ENCODE data around the gene C4orf50. TPM values are rescaled to one million over a fixed set of nuclear protein-coding genes. Genes with fewer than 3 reads are reported as not detected.

C4orf50 gene
- total and polyA plus RNA-seq, 10 of the 15 experiments (the other 5 are each of a cell fraction or from before 2014, with no cell fraction given): 0.04 to 0.09 (median 0.05) TPM; not detected in 3

DNA sequence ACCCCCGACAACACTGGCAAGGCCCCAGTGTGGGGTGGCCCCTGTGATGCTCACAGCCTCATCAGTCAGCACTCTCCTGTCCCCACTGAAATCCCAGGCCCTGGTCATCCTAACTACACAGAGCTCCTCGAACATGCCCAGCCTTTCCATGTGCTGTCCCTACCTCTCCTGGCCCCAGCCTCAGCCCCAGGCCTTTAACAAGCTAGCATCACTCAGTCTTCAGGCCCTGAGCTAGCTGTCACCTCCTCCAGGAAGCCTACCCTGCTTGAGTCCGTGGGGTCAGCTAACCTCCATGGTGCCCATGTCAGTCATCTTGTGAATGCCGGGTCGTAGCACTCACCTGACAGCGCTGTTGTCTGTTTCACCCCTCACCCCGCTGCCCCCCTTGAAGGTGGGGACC lies 25.6 kb upstream of the C4orf50 start (continued):
- TF ChIP-seq GATAD2B (conservative IDR thresholded peaks at IDR 0.05; ENCODE audit: low read depth): no peak
- no peak for TF ChIP-seq MXI1 (IDR thresholded peaks at IDR 0.05; ENCODE audit: low read depth, low read length)
- no peak for TF ChIP-seq CREB1 (IDR thresholded peaks at IDR 0.05; ENCODE audit: low read depth)
- no peak for TF ChIP-seq SREBF1 (IDR thresholded peaks at IDR 0.05; ENCODE audit: low read length)
- TF ChIP-seq, protein P1, sequence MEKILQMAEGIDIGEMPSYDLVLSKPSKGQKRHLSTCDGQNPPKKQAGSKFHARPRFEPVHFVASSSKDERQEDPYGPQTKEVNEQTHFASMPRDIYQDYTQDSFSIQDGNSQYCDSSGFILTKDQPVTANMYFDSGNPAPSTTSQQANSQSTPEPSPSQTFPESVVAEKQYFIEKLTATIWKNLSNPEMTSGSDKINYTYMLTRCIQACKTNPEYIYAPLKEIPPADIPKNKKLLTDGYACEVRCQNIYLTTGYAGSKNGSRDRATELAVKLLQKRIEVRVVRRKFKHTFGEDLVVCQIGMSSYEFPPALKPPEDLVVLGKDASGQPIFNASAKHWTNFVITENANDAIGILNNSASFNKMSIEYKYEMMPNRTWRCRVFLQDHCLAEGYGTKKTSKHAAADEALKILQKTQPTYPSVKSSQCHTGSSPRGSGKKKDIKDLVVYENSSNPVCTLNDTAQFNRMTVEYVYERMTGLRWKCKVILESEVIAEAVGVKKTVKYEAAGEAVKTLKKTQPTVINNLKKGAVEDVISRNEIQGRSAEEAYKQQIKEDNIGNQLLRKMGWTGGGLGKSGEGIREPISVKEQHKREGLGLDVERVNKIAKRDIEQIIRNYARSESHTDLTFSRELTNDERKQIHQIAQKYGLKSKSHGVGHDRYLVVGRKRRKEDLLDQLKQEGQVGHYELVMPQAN (conservative IDR thresholded peaks at IDR 0.05): no peak
- no peak for TF ChIP-seq SMAD5 (IDR thresholded peaks at IDR 0.05; ENCODE audit: low read depth)
- TF ChIP-seq, protein P2, sequence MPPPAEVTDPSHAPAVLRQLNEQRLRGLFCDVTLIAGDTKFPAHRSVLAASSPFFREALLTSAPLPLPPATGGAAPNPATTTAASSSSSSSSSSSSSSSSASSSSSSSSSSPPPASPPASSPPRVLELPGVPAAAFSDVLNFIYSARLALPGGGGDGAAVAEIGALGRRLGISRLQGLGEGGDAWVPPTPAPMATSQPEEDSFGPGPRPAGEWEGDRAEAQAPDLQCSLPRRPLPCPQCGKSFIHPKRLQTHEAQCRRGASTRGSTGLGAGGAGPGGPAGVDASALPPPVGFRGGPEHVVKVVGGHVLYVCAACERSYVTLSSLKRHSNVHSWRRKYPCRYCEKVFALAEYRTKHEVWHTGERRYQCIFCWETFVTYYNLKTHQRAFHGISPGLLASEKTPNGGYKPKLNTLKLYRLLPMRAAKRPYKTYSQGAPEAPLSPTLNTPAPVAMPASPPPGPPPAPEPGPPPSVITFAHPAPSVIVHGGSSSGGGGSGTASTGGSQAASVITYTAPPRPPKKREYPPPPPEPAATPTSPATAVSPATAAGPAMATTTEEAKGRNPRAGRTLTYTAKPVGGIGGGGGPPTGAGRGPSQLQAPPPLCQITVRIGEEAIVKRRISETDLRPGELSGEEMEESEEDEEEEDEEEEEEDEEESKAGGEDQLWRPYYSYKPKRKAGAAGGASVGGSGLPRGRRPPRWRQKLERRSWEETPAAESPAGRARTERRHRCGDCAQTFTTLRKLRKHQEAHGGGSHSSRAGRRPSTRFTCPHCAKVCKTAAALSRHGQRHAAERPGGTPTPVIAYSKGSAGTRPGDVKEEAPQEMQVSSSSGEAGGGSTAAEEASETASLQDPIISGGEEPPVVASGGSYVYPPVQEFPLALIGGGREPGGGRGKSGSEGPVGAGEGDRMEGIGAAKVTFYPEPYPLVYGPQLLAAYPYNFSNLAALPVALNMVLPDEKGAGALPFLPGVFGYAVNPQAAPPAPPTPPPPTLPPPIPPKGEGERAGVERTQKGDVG (CRISPR knock-in tag; IDR thresholded peaks at IDR 0.05): no peak
- TF ChIP-seq PAX8 (IDR thresholded peaks at IDR 0.05): no peak

DNA sequence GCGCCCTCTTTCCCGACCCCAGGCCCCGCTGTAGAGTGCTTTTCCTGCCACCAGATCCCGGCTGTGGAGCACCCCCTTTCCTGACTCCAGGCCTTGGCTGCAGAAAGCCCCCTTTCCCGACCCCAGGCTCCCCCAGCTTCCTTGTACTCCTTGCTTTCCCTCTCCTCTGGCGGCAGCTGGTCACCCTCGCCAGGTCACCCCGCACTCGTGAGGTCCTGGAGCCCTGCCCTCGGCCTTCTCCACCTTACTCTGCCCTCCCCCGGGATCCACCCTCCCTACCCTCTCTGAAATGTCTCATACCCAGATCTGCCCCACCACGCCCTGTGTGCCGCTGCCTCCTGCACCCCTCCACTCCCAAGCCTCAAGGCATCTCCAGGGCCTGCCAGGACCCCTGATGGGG lies 25.0 kb upstream of the C4orf50 start:
- no peaks in the 10 kb centered on the region for H4K20me1 ChIP-seq (ENCODE audit: control insufficient read depth, insufficient read depth)
- H3K27me3 ChIP-seq (replicated peaks in 1 of 2; ENCODE audit: control insufficient read depth in 2 of 2, insufficient read depth in 2 of 2, low read length in 1 of 2): no peaks in the 10 kb centered on the region; a peak in 2 of 4 replicates
- ATAC-seq: no peak
- H3K4me3 ChIP-seq: no peak overlapping the region
- ChIA-PET SMC1A (ENCODE audit: uncharacterized antibody, unreplicated experiment) (no interaction called here), CTCF (no interaction called here), POLR2A (no interaction called here), RAD21 (ENCODE audit: unreplicated experiment) (no interaction called here)
- no peak overlapping the region for H3K27ac ChIP-seq (ENCODE audit: control insufficient read depth, insufficient read depth)
- DNase-seq (ENCODE audit: low read depth, low spot score): no peak
- no peak for FAIRE-seq
- no peak overlapping the region for H3K9ac ChIP-seq (ENCODE audit: control insufficient read depth, insufficient read depth, low read length)
- TF ChIP-seq, protein P3, sequence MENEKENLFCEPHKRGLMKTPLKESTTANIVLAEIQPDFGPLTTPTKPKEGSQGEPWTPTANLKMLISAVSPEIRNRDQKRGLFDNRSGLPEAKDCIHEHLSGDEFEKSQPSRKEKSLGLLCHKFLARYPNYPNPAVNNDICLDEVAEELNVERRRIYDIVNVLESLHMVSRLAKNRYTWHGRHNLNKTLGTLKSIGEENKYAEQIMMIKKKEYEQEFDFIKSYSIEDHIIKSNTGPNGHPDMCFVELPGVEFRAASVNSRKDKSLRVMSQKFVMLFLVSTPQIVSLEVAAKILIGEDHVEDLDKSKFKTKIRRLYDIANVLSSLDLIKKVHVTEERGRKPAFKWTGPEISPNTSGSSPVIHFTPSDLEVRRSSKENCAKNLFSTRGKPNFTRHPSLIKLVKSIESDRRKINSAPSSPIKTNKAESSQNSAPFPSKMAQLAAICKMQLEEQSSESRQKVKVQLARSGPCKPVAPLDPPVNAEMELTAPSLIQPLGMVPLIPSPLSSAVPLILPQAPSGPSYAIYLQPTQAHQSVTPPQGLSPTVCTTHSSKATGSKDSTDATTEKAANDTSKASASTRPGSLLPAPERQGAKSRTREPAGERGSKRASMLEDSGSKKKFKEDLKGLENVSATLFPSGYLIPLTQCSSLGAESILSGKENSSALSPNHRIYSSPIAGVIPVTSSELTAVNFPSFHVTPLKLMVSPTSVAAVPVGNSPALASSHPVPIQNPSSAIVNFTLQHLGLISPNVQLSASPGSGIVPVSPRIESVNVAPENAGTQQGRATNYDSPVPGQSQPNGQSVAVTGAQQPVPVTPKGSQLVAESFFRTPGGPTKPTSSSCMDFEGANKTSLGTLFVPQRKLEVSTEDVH (IDR thresholded peaks at IDR 0.05; ENCODE audit: low read depth, partially characterized antibody): no peak
- TF ChIP-seq JUND (IDR thresholded peaks at IDR 0.05; ENCODE audit: low read depth, low read length): no peak
- intact Hi-C loops (cut with micrococcal nuclease; ENCODE audit: unreplicated experiment): no loop called here
- H3K4me2 ChIP-seq (ENCODE audit: control insufficient read depth, insufficient read depth): no peak overlapping the region
- peaks cover 11% of the 10 kb centered on the region for H3K4me1 ChIP-seq (ENCODE audit: control insufficient read depth, insufficient read depth, low read length)
- no peaks in the 10 kb centered on the region for H3K36me3 ChIP-seq (ENCODE audit: control insufficient read depth in 2 of 2, insufficient read depth in 2 of 2, low read length in 1 of 2)
- no peaks in the 10 kb centered on the region for H3K79me2 ChIP-seq (ENCODE audit: control insufficient read depth, insufficient read depth, low read length)
- no peak overlapping the region for H2AFZ ChIP-seq (ENCODE audit: control insufficient read depth, low read depth, low read length)
- WGBS (ENCODE audit: insufficient coverage, insufficient replicate concordance, low lambda C conversion rate, missing lambda C conversion rate): 64% methylated on average over 10 of the region's 13 CpGs
- in situ Hi-C loops (cut with MboI): no loop called here
- H3K9me3 ChIP-seq (replicated peaks; ENCODE audit: control insufficient read depth, insufficient read depth, low read length): no peaks in the 10 kb centered on the region
- BruUV-seq (replicated peaks): no TSS peak

All from GM12878 (cell line).